ENCODE results near the gene ZMIZ1.

The ZMIZ1 gene

GRCh38 chr10:79093658-79094411, 25.1 kb downstream of the ZMIZ1 start:
- H3K27ac ChIP-seq (ENCODE audit: low read length): no peak overlapping the region
- no peaks in the 10 kb centered on the region for H3K9me3 ChIP-seq (ENCODE audit: control insufficient read depth, low read depth, low read length)
- H3K9ac ChIP-seq (ENCODE audit: low read length): no peak overlapping the region
- H3K4me1 ChIP-seq (ENCODE audit: control insufficient read depth, low read depth, low read length): no peaks in the 10 kb centered on the region
- no peaks in the 10 kb centered on the region for H3K27me3 ChIP-seq (ENCODE audit: control insufficient read depth, insufficient read depth, low read length)
- no peaks in the 10 kb centered on the region for H3K36me3 ChIP-seq (ENCODE audit: control insufficient read depth, low read depth, low read length)
- H3K4me3 ChIP-seq (ENCODE audit: low read length): no peak overlapping the region

- no peak overlapping the region for H3K27ac ChIP-seq (ENCODE audit: low read length)
- no peak overlapping the region for H3K9ac ChIP-seq (ENCODE audit: low read length)
- no peaks in the 10 kb centered on the region for H3K9me3 ChIP-seq (ENCODE audit: control insufficient read depth, low read depth, low read length)
- H3K4me1 ChIP-seq (ENCODE audit: control insufficient read depth, low read depth, low read length): peaks cover 5% of the 10 kb centered on the region
- no peaks in the 10 kb centered on the region for H3K27me3 ChIP-seq (ENCODE audit: control insufficient read depth, insufficient read depth, low read length)
- H3K36me3 ChIP-seq (ENCODE audit: control insufficient read depth, low read depth, low read length): no peaks in the 10 kb centered on the region
- H3K4me3 ChIP-seq (ENCODE audit: low read length): no peak overlapping the region
Observed at GRCh38 chr10:79094412-79095175, 25.8 kb downstream of the ZMIZ1 start.

GRCh38 chr10:79095316-79095715, 26.6 kb downstream of the ZMIZ1 start:
- Histone ChIP-seq H3K4me3 (ENCODE audit: low read length) (no peak overlapping the region), H3K4me1 (ENCODE audit: control insufficient read depth, low read depth, low read length) (peaks cover 5% of the 10 kb centered on the region), H3K27me3 (ENCODE audit: control insufficient read depth, insufficient read depth, low read length) (no peaks in the 10 kb centered on the region), H3K9me3 (ENCODE audit: control insufficient read depth, low read depth, low read length) (no peaks in the 10 kb centered on the region), H3K27ac (ENCODE audit: low read length) (no peak overlapping the region), H3K9ac (ENCODE audit: low read length) (no peak overlapping the region), H3K36me3 (ENCODE audit: control insufficient read depth, low read depth, low read length) (no peaks in the 10 kb centered on the region)

DNA sequence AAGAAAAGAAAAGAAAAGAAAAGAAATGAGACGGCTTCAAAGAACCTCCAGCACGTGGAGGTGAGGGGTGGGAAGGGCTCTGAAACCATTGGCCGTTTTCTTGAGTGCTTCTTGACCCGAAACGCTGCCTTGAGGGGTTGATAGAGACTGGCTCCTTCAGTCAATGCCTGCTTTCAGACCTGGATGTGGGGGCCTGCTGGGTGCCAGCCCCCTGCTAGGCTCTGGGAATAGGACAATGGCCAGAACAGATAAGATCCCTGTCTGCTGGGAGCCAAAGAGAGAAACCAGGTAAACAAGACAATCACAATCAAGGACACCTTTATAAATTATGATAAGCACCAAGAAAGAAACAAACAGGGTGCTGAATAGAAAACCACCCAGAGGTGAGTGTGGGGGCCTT, 27.7 kb downstream of the ZMIZ1 start:
- Histone ChIP-seq H3K27ac (ENCODE audit: low read length) (no peak overlapping the region), H3K9ac (ENCODE audit: low read length) (no peak overlapping the region), H3K36me3 (ENCODE audit: control insufficient read depth, low read depth, low read length) (no peaks in the 10 kb centered on the region), H3K4me1 (ENCODE audit: control insufficient read depth, low read depth, low read length) (peaks cover 5% of the 10 kb centered on the region), H3K27me3 (ENCODE audit: control insufficient read depth, insufficient read depth, low read length) (no peaks in the 10 kb centered on the region), H3K4me3 (ENCODE audit: low read length) (no peak overlapping the region), H3K9me3 (ENCODE audit: control insufficient read depth, low read depth, low read length) (no peaks in the 10 kb centered on the region)

DNA sequence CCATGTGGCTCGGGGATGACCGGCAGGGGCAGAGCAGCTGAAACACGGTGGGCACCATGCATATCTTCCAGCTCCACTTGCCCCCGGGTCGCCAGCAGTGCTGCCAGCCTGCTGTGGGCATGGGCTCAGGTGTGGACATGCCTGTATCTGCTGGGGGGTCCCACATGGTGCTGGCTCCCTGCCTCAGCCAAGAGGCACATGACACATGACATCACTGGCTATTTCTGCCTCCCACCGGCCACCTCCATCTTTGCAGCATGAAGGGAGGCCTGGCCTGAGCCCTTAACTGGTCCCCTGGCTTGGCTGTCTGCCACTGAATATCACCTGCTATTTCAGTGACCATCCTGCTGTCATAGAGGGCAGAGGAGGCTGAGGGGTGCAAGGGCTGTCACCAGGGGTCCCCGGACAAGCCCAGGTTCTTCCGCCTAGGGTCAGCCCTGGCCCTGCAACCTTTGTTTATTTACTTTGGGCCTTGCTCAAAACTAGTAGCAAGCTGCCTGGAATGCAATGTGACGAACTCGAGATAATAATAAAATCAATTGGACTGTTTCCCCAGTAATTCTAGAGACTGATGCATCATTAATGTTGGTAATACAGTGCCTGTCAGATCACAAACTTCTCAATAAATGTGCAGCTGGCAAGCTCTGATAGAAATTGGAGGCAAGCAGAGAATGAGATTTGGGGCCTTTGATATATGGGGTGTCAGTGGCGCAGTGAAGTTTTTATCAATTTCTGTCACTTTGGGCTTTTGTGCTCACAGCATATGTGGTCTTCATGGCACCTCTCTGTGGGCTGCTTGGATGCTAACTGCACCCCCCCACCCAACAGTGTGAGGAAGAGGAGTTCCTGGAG, 28.5 kb downstream of the ZMIZ1 start:
- H3K27ac ChIP-seq (ENCODE audit: low read length): no peak overlapping the region
- peaks cover 6% of the 10 kb centered on the region for H3K4me1 ChIP-seq (ENCODE audit: control insufficient read depth, low read depth, low read length)
- no peaks in the 10 kb centered on the region for H3K36me3 ChIP-seq (ENCODE audit: control insufficient read depth, low read depth, low read length)
- H3K27me3 ChIP-seq (ENCODE audit: control insufficient read depth, insufficient read depth, low read length): no peaks in the 10 kb centered on the region
- H3K9me3 ChIP-seq (ENCODE audit: control insufficient read depth, low read depth, low read length): no peaks in the 10 kb centered on the region
- no peak overlapping the region for H3K9ac ChIP-seq (ENCODE audit: low read length)
- no peak overlapping the region for H3K4me3 ChIP-seq (ENCODE audit: low read length)

DNA sequence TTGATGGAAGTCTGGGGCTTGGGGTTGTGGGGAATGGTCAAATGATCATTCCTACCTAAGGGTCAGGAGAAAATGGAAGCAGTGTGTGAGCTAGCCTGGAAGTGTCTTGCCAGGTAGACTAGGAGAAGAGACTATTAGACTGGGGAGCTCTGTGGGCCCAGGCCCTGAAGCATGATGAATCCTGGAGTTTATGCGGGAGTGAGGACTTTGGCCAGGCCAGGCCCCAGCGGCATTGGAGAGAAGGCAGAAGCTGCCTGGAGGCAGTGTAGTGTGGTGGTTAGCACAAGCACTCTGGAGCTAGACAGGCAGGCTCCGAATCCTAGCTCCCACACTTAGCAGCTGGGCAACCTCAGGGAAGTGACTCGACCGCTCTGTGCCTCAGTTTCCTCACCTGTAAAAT, 29.3 kb downstream of the ZMIZ1 start:
- no peaks in the 10 kb centered on the region for H3K36me3 ChIP-seq (ENCODE audit: control insufficient read depth, low read depth, low read length)
- no peaks in the 10 kb centered on the region for H3K27me3 ChIP-seq (ENCODE audit: control insufficient read depth, insufficient read depth, low read length)
- no peak overlapping the region for H3K27ac ChIP-seq (ENCODE audit: low read length)

GRCh38 chr10:79098596-79099015, 29.8 kb downstream of the ZMIZ1 start:
- Histone ChIP-seq H3K27ac (ENCODE audit: low read length) (no peak overlapping the region), H3K4me3 (ENCODE audit: low read length) (no peak overlapping the region), H3K9me3 (ENCODE audit: control insufficient read depth, low read depth, low read length) (no peaks in the 10 kb centered on the region), H3K36me3 (ENCODE audit: control insufficient read depth, low read depth, low read length) (no peaks in the 10 kb centered on the region), H3K4me1 (ENCODE audit: control insufficient read depth, low read depth, low read length) (peaks cover 11% of the 10 kb centered on the region), H3K27me3 (ENCODE audit: control insufficient read depth, insufficient read depth, low read length) (no peaks in the 10 kb centered on the region), H3K9ac (ENCODE audit: low read length) (no peak overlapping the region)

More for the DNA sequence above, 29.3 kb downstream of the ZMIZ1 start:
- Histone ChIP-seq H3K9ac (ENCODE audit: low read length) (no peak overlapping the region), H3K4me1 (ENCODE audit: control insufficient read depth, low read depth, low read length) (peaks cover 11% of the 10 kb centered on the region), H3K9me3 (ENCODE audit: control insufficient read depth, low read depth, low read length) (no peaks in the 10 kb centered on the region), H3K4me3 (ENCODE audit: low read length) (no peak overlapping the region)

GRCh38 chr10:79099898-79100448, 31.2 kb downstream of the ZMIZ1 start:
- Histone ChIP-seq H3K9me3 (ENCODE audit: control insufficient read depth, low read depth, low read length) (no peaks in the 10 kb centered on the region), H3K4me1 (ENCODE audit: control insufficient read depth, low read depth, low read length) (peaks cover 12% of the 10 kb centered on the region), H3K36me3 (ENCODE audit: control insufficient read depth, low read depth, low read length) (no peaks in the 10 kb centered on the region), H3K27ac (ENCODE audit: low read length) (no peak overlapping the region), H3K4me3 (ENCODE audit: low read length) (no peak overlapping the region), H3K27me3 (ENCODE audit: control insufficient read depth, insufficient read depth, low read length) (no peaks in the 10 kb centered on the region), H3K9ac (ENCODE audit: low read length) (no peak overlapping the region)

- no peaks in the 10 kb centered on the region for H3K9me3 ChIP-seq (ENCODE audit: control insufficient read depth, low read depth, low read length)
- no peak overlapping the region for H3K9ac ChIP-seq (ENCODE audit: low read length)
- peaks cover 17% of the 10 kb centered on the region for H3K4me1 ChIP-seq (ENCODE audit: control insufficient read depth, low read depth, low read length)
- no peaks in the 10 kb centered on the region for H3K27me3 ChIP-seq (ENCODE audit: control insufficient read depth, insufficient read depth, low read length)
- H3K4me3 ChIP-seq (ENCODE audit: low read length): no peak overlapping the region
- no peak overlapping the region for H3K27ac ChIP-seq (ENCODE audit: low read length)
- H3K36me3 ChIP-seq (ENCODE audit: control insufficient read depth, low read depth, low read length): no peaks in the 10 kb centered on the region
Observed at GRCh38 chr10:79100771-79101170, 32.0 kb downstream of the ZMIZ1 start.

GRCh38 chr10:79101560-79102497, 33.1 kb downstream of the ZMIZ1 start:
- no peaks in the 10 kb centered on the region for H3K9me3 ChIP-seq (ENCODE audit: control insufficient read depth, low read depth, low read length)
- no peak overlapping the region for H3K4me3 ChIP-seq (ENCODE audit: low read length)
- no peaks in the 10 kb centered on the region for H3K36me3 ChIP-seq (ENCODE audit: control insufficient read depth, low read depth, low read length)
- H3K9ac ChIP-seq (ENCODE audit: low read length): no peak overlapping the region
- no peak overlapping the region for H3K27ac ChIP-seq (ENCODE audit: low read length)
- peaks cover 20% of the 10 kb centered on the region for H3K4me1 ChIP-seq (ENCODE audit: control insufficient read depth, low read depth, low read length)
- H3K27me3 ChIP-seq (ENCODE audit: control insufficient read depth, insufficient read depth, low read length): no peaks in the 10 kb centered on the region
